SU-DHL-6 (cell line): ENCODE results near the gene PCDHA9.

Experiments used
- CTCF ChIP-seq: fragments of 200-600 bp; sonication (generic); IDR thresholded peaks from one replicate; pipeline ENCODE4 v1.5.1; 2017; ENCODE audit warnings: antibody characterized with exemption, mild to moderate bottlenecking, low read length, moderate library complexity; ENCODE audit not compliant: insufficient read depth, poor library complexity, severe bottlenecking
- EZH2phosphoT487 ChIP-seq: fragments of 200-600 bp; sonication (generic), shearing (Covaris generic); conservative IDR thresholded peaks from 2 replicates; pipeline ENCODE4 v1.6.1; 2018; ENCODE audit warnings: mild to moderate bottlenecking, antibody characterized with exemption, low read length, moderate library complexity, mixed read lengths

GRCh38 chr5:140833993-140834392 lies 14.2 kb upstream of the PCDHA9 start, which contains the start of gene PCDHA7:
- TF ChIP-seq CTCF, result no peak
- TF ChIP-seq EZH2phosphoT487, result no peak
